CD8-positive, alpha-beta memory T cell (primary cell): ENCODE measurements around the gene ABO. TPM values are rescaled to one million over a fixed set of nuclear protein-coding genes. Genes with fewer than 3 reads are reported as not detected.
"Not testable (repeated sequence)": the region's sequence is repeated elsewhere in the genome, so short reads cannot be mapped to it uniquely, and the experiment has no call there.

Source experiments
- CTCF ChIA-PET: fragments of 350-600 bp; sonication (Branson Sonifier 250); formaldehyde crosslinking; loops from one replicate; lab custom pipeline; 2021; ENCODE audit warnings: antibody characterized with exemption; lab: Charles Lee
- POLR2A ChIA-PET: fragments of 350-600 bp; sonication (Branson Sonifier 250); formaldehyde crosslinking; loops from one replicate; lab custom pipeline; 2021; ENCODE audit warnings: antibody characterized with exemption; lab: Charles Lee
- DNase-seq, 5 donors: peaks; one replicate each; pipeline versions ENCODE4 v3.0.0 to v3.0.0-alpha.2; 2020 to 2022; ENCODE audit warnings: mixed read lengths in 1 of 5
- H3K27ac ChIP-seq: one replicate; pipeline ENCODE4 v1.7.0; 2013; ENCODE audit warnings: low read depth, mild to moderate bottlenecking, low read length, moderate library complexity
- H3K27me3 ChIP-seq: 2 replicates; pipeline ENCODE4 v1.7.0; 2013; ENCODE audit warnings: low read length, mild to moderate bottlenecking; ENCODE audit not compliant: insufficient read depth, poor library complexity, severe bottlenecking
- H3K36me3 ChIP-seq: 2 replicates; pipeline ENCODE4 v1.7.0; 2013; ENCODE audit warnings: mild to moderate bottlenecking, low read length, moderate library complexity; ENCODE audit not compliant: insufficient read depth
- H3K4me1 ChIP-seq: 2 replicates; pipeline ENCODE4 v1.7.0; 2013; ENCODE audit warnings: mild to moderate bottlenecking, low read length, moderate library complexity; ENCODE audit not compliant: insufficient read depth
- H3K4me3 ChIP-seq: 2 replicates; pipeline ENCODE4 v1.7.0; 2013; ENCODE audit warnings: mild to moderate bottlenecking, low read length
- H3K9me3 ChIP-seq: 2 replicates; pipeline ENCODE4 v1.7.0; 2013; ENCODE audit warnings: mild to moderate bottlenecking, low read length
- H3K27ac Mint-ChIP-seq, 8 donors: one replicate each; pipeline ENCODE4 v1.8.0; 2020 to 2021; ENCODE audit warnings: mixed read lengths in 8 of 8, mild to moderate bottlenecking in 6 of 8, inconsistent platforms in 3 of 8, moderate library complexity in 3 of 8
- H3K27me3 Mint-ChIP-seq, 2 donors: one replicate each; pipeline ENCODE4 v1.8.0; 2020 to 2021; ENCODE audit warnings: mixed read lengths in 2 of 2, mild to moderate bottlenecking in 1 of 2, moderate library complexity in 1 of 2
- H3K36me3 Mint-ChIP-seq, 3 donors: one replicate each; pipeline ENCODE4 v1.8.0; 2020 to 2021; ENCODE audit warnings: mixed read lengths in 3 of 3, inconsistent platforms in 1 of 3, mild to moderate bottlenecking in 1 of 3
- H3K4me1 Mint-ChIP-seq, 3 donors: one replicate each; pipeline ENCODE4 v1.8.0; 2020 to 2021; ENCODE audit warnings: mixed read lengths in 3 of 3, inconsistent platforms in 1 of 3, mild to moderate bottlenecking in 1 of 3
- H3K4me3 Mint-ChIP-seq, 7 donors: one replicate each; pipeline ENCODE4 v1.8.0; 2020 to 2021; ENCODE audit warnings: mixed read lengths in 7 of 7, mild to moderate bottlenecking in 6 of 7, moderate library complexity in 4 of 7, inconsistent platforms in 2 of 7
- H3K9me3 Mint-ChIP-seq, 5 donors: one replicate each; pipeline ENCODE4 v1.8.0; 2020 to 2022; ENCODE audit warnings: mixed read lengths in 5 of 5, mild to moderate bottlenecking in 3 of 5, moderate library complexity in 2 of 5, inconsistent platforms in 1 of 5
- polyA plus RNA-seq: library from polyadenylated mRNA; unstranded; fragments of 300-500 nt; fragmentation: Illumina TruSeq; gene quantifications from one replicate; pipeline ENCODE4 v1.2.3, GENCODE V29; 2021
- total RNA-seq, 2 experiments: library from RNA; stranded (reverse); gene quantifications; one replicate each; pipeline ENCODE4 v1.2.3, GENCODE V29; 2021

The ABO gene
- total and polyA plus RNA-seq, 3 experiments from 2014 or later: not detected

GRCh38 chr9:133256686-133257091 is 18.3 kb downstream of the ABO start:
- ChIA-PET POLR2A (no interaction called here), CTCF (no interaction called here)
- H3K27ac Mint-ChIP-seq: no peak overlapping the region
- H3K27me3 ChIP-seq: no peaks in the 10 kb centered on the region
- no peak overlapping the region for H3K4me3 ChIP-seq
- no peaks in the 10 kb centered on the region for H3K9me3 ChIP-seq
- H3K9me3 Mint-ChIP-seq: no peaks in the 10 kb centered on the region
- H3K36me3 ChIP-seq: no peaks in the 10 kb centered on the region
- no peaks in the 10 kb centered on the region for H3K36me3 Mint-ChIP-seq
- H3K27ac ChIP-seq: no peak overlapping the region
- peaks cover 3% of the 10 kb centered on the region for H3K4me1 ChIP-seq
- H3K4me1 Mint-ChIP-seq: no peaks in the 10 kb centered on the region
- no peak for DNase-seq
- no peak overlapping the region for H3K4me3 Mint-ChIP-seq
- H3K27me3 Mint-ChIP-seq: peaks cover 3 to 13% of the 10 kb centered on the region in 2 donors

DNA sequence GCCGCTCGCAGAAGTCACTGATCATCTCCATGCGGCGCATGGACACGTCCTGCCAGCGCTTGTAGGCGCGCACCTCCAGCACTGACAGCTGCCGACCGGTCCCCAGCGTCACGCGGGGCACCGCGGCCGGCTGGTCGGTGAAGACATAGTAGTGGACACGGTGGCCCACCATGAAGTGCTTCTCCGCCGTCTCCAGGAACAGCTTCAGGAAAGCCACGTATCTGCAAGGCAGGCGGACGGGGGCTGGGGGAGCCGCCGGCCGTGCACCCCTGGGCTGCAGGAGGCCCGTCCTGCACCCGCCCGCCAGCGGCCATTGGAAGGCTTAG is 18.9 kb downstream of the ABO start:
- Mint-ChIP-seq H3K9me3 (no peaks in the 10 kb centered on the region), H3K27ac (no peak overlapping the region), H3K27me3 (peaks cover 3 to 13% of the 10 kb centered on the region in 2 donors), H3K4me1 (no peaks in the 10 kb centered on the region), H3K4me3 (no peak overlapping the region), H3K36me3 (no peaks in the 10 kb centered on the region)
- Histone ChIP-seq H3K9me3 (no peaks in the 10 kb centered on the region), H3K27me3 (no peaks in the 10 kb centered on the region), H3K36me3 (no peaks in the 10 kb centered on the region), H3K4me3 (no peak overlapping the region), H3K4me1 (peaks cover 3% of the 10 kb centered on the region), H3K27ac (no peak overlapping the region)
- ChIA-PET CTCF (no interaction called here), POLR2A (no interaction called here)
- DNase-seq: no peak

DNA sequence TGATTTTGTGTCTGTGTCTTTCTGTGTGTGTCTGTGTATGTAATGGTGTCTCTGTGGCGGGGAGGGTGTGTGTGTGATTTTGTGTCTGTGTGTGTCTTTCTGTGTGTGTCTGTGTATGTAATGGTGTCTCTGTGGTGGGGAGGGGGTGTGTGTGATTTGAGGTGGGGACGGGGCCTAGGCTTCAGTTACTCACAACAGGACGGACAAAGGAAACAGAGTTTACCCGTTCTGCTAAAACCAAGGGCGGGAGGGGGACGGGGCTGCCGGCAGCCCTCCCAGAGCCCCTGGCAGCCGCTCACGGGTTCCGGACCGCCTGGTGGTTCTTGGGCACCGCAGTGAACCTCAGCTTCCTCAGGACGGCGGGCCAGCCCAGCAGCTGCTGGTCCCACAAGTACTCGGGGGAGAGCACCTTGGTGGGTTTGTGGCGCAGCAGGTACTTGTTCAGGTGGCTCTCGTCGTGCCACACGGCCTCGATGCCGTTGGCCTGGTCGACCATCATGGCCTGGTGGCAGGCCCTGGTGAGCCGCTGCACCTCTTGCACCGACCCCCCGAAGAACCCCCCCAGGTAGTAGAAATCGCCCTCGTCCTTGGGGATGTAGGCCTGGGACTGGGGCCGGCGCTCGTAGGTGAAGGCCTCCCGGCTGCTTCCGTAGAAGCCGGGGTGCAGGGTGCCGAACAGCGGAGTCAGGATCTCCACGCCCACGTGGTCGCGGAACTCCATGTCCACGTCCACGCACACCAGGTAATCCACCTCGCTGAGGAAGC is 19.4 kb downstream of the ABO start:
- no peaks in the 10 kb centered on the region for H3K9me3 Mint-ChIP-seq
- Histone ChIP-seq H3K4me3 (no peak overlapping the region), H3K27me3 (no peaks in the 10 kb centered on the region), H3K4me1 (peaks cover 3% of the 10 kb centered on the region), H3K9me3 (no peaks in the 10 kb centered on the region), H3K36me3 (no peaks in the 10 kb centered on the region), H3K27ac (no peak overlapping the region)
- H3K4me1 Mint-ChIP-seq: no peaks in the 10 kb centered on the region
- POLR2A ChIA-PET: no interaction called here
- no peak for DNase-seq
- H3K27me3 Mint-ChIP-seq: peaks cover 3 to 13% of the 10 kb centered on the region in 2 donors
- no peaks in the 10 kb centered on the region for H3K36me3 Mint-ChIP-seq
- no peak overlapping the region for H3K27ac Mint-ChIP-seq
- no peak overlapping the region for H3K4me3 Mint-ChIP-seq
- CTCF ChIA-PET: no interaction called here

GRCh38 chr9:133254471-133254870 is 20.5 kb downstream of the ABO start:
- Histone ChIP-seq H3K27me3 (no peaks in the 10 kb centered on the region), H3K4me3 (no peak overlapping the region), H3K27ac (no peak overlapping the region), H3K36me3 (no peaks in the 10 kb centered on the region), H3K4me1 (peaks cover 3% of the 10 kb centered on the region), H3K9me3 (no peaks in the 10 kb centered on the region)
- no peaks in the 10 kb centered on the region for H3K36me3 Mint-ChIP-seq
- ChIA-PET CTCF (no interaction called here), POLR2A (no interaction called here)
- H3K4me1 Mint-ChIP-seq: no peaks in the 10 kb centered on the region
- peaks cover 6 to 20% of the 10 kb centered on the region in 2 donors for H3K27me3 Mint-ChIP-seq
- no peak overlapping the region for H3K4me3 Mint-ChIP-seq
- DNase-seq: no peak
- no peaks in the 10 kb centered on the region for H3K9me3 Mint-ChIP-seq
- no peak overlapping the region for H3K27ac Mint-ChIP-seq

- Mint-ChIP-seq H3K4me3 (no peak overlapping the region), H3K9me3 (no peaks in the 10 kb centered on the region), H3K4me1 (no peaks in the 10 kb centered on the region), H3K36me3 (no peaks in the 10 kb centered on the region), H3K27ac (no peak overlapping the region), H3K27me3 (peaks cover 13 to 24% of the 10 kb centered on the region in 2 donors)
- no peaks in the 10 kb centered on the region for H3K27me3 ChIP-seq
- H3K4me1 ChIP-seq: peaks cover 3% of the 10 kb centered on the region
- H3K4me3 ChIP-seq: no peak overlapping the region
- H3K27ac ChIP-seq: no peak overlapping the region
- no peaks in the 10 kb centered on the region for H3K9me3 ChIP-seq
- ChIA-PET POLR2A (no interaction called here), CTCF (no interaction called here)
- DNase-seq: no peak
- H3K36me3 ChIP-seq: no peaks in the 10 kb centered on the region
These were observed 21.7 kb downstream of the ABO start for GRCh38 chr9:133253268-133253667.

DNA sequence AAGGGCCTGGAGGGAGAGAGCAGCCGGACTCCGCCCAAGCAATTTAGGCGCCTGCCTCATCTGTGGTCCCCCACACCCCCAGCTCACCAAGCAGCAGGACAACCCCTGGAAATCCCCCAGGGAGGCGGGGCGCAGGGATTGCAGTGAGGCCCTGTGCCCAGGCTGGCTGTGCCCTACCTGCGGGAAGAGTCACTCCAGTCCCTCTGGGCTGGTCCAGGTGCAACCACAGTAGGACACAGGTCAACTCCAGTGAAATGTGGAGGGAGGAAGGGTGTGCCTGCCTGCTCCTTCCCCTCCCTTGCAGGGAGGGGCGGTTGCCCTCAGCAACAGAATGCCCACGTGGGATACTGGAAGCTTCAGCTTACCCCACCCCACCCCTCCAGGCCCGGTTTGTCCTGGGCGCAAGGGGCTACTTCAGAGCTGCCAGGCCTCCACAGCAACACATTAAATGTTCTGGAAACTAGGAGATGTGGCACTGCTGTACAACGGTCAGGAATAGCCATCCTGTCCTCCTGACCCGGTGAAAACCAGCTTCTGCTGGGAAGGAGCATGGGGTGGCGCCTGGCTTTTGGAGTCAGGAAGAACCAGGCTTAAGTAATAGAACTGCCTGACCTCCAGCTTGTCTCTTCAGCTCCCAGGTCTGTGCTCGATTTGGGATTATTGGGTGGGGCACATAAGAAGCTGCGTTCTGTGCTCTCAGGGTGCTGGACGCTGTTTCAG is 22.5 kb downstream of the ABO start:
- no peak overlapping the region for H3K4me3 ChIP-seq
- no peak overlapping the region for H3K27ac ChIP-seq
- H3K36me3 ChIP-seq: no peaks in the 10 kb centered on the region
- Mint-ChIP-seq H3K36me3 (no peaks in the 10 kb centered on the region), H3K4me1 (no peaks in the 10 kb centered on the region), H3K4me3 (no peak overlapping the region), H3K9me3 (no peaks in the 10 kb centered on the region), H3K27me3 (peaks cover 13 to 32% of the 10 kb centered on the region in 2 donors), H3K27ac (no peak overlapping the region)
- DNase-seq: no peak
- CTCF ChIA-PET: no interaction called here
- peaks cover 3% of the 10 kb centered on the region for H3K4me1 ChIP-seq
- no peaks in the 10 kb centered on the region for H3K27me3 ChIP-seq
- no peaks in the 10 kb centered on the region for H3K9me3 ChIP-seq
- POLR2A ChIA-PET: no interaction called here

DNA sequence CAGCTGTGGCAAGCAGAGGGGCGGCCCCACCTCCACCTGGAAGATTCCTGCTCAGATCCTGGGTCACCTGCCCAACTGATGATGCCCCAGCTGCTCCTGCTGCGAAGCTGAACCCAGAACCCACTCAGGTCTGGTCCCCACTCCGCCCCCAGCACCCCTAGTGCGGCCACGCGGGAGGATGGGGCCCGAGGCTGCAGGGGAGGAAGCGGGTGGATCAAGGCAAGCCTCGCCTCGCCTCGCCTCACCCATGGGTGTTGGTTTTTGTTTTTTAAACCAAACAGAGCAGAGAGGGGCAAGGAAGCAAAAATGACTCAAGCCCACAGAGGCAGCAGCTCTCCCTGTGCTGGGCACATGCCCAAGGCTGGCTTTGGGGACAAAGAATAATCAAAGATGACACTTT is 23.2 kb downstream of the ABO start:
- ChIA-PET CTCF (no interaction called here), POLR2A (no interaction called here)
- H3K9me3 ChIP-seq: no peaks in the 10 kb centered on the region
- Mint-ChIP-seq H3K27me3 (peaks cover 13 to 38% of the 10 kb centered on the region in 2 donors), H3K36me3 (no peaks in the 10 kb centered on the region), H3K4me1 (no peaks in the 10 kb centered on the region), H3K4me3 (no peak overlapping the region), H3K27ac (no peak overlapping the region), H3K9me3 (no peaks in the 10 kb centered on the region)
- H3K27me3 ChIP-seq: no peaks in the 10 kb centered on the region
- H3K27ac ChIP-seq: no peak overlapping the region
- no peaks in the 10 kb centered on the region for H3K36me3 ChIP-seq
- no peak overlapping the region for H3K4me3 ChIP-seq
- peaks cover 3% of the 10 kb centered on the region for H3K4me1 ChIP-seq
- DNase-seq: no peak

DNA sequence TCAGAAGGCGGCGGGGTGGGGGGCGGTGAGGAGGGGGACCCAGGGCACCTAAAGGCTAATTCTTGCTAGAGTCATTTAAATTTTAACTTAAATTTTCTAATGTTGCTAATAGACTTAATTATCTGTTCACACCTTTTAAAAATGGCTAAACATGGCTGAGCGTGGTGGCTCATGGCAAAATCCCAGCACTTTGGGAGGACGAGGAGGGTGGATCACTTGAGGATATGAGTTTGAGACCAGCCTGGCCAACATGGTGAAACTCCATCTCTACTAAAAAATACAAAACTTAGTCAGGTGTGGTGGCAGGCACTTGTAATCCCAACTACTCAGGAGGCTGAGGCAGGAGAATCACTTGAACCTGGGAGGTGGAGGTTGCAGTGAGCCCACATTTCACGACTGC is 23.8 kb downstream of the ABO start:
- DNase-seq, H3K27ac Mint-ChIP-seq, POLR2A ChIA-PET, H3K4me1 Mint-ChIP-seq, H3K27ac ChIP-seq, H3K9me3 ChIP-seq, H3K4me3 Mint-ChIP-seq, H3K4me1 ChIP-seq, H3K27me3 ChIP-seq, H3K36me3 ChIP-seq, H3K36me3 Mint-ChIP-seq, H3K9me3 Mint-ChIP-seq, CTCF ChIA-PET, H3K4me3 ChIP-seq: not testable (repeated sequence)
- H3K27me3 Mint-ChIP-seq: peaks cover 13 to 40% of the 10 kb centered on the region in 2 donors
